Nephron progenitor cell (in vitro differentiated cells): ENCODE data around the gene TMEM192.
"Not testable (repeated sequence)": the region's sequence is repeated elsewhere in the genome, so short reads cannot be mapped to it uniquely, and the experiment has no call there.

Experiments used
- DNase-seq: peaks from one replicate; pipeline ENCODE4 v3.0.0; 2021
- H3K27ac Mint-ChIP-seq: 2 replicates; pipeline ENCODE4 v1.8.0; 2021; ENCODE audit warnings: mild to moderate bottlenecking, moderate library complexity, mixed read lengths
- H3K27me3 Mint-ChIP-seq: 2 replicates; pipeline ENCODE4 v1.8.0; 2021; ENCODE audit warnings: mild to moderate bottlenecking, low read depth, mixed read lengths; ENCODE audit not compliant: poor library complexity
- H3K36me3 Mint-ChIP-seq: 2 replicates; pipeline ENCODE4 v1.8.0; 2021; ENCODE audit warnings: low read depth, mixed read lengths
- H3K4me1 Mint-ChIP-seq: 2 replicates; pipeline ENCODE4 v1.8.0; 2021; ENCODE audit warnings: mixed read lengths
- H3K4me3 Mint-ChIP-seq: 2 replicates; pipeline ENCODE4 v1.8.0; 2021; ENCODE audit warnings: mild to moderate bottlenecking, moderate library complexity, mixed read lengths
- H3K9me3 Mint-ChIP-seq: 2 replicates; pipeline ENCODE4 v1.8.0; 2021; ENCODE audit warnings: mild to moderate bottlenecking, moderate library complexity, mixed read lengths
- TF ChIP-seq, protein P1 (sequence below): fragments of 200-600 bp; sonication (generic); IDR thresholded peaks from 2 replicates; pipeline ENCODE4 v1.5.0; 2021; ENCODE audit warnings: antibody characterized with exemption

TMEM192 gene

DNA sequence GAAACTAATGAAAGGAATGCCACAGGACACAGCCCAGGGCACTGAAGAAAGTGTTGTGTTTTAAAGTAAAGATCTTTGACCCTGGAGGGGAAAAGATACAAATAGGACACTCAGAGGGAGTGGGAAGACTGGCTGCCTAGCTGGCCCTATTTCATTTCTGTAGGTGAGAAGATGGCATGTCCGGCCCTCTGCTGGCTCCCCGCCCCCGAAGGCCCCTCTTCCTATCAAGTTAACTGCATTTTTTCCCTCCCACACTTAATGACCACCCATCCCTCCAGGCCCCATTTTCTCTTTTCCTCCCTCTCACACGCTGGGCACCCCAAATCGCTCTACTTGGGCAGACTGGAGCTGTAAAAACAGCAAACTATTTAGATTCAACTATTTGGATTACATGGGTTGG lies 64.5 kb downstream of the TMEM192 start:
- peak overlapping the region; percentile 87 for H3K27ac Mint-ChIP-seq
- TF ChIP-seq, protein P1, sequence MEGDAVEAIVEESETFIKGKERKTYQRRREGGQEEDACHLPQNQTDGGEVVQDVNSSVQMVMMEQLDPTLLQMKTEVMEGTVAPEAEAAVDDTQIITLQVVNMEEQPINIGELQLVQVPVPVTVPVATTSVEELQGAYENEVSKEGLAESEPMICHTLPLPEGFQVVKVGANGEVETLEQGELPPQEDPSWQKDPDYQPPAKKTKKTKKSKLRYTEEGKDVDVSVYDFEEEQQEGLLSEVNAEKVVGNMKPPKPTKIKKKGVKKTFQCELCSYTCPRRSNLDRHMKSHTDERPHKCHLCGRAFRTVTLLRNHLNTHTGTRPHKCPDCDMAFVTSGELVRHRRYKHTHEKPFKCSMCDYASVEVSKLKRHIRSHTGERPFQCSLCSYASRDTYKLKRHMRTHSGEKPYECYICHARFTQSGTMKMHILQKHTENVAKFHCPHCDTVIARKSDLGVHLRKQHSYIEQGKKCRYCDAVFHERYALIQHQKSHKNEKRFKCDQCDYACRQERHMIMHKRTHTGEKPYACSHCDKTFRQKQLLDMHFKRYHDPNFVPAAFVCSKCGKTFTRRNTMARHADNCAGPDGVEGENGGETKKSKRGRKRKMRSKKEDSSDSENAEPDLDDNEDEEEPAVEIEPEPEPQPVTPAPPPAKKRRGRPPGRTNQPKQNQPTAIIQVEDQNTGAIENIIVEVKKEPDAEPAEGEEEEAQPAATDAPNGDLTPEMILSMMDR: no peak
- H3K4me1 Mint-ChIP-seq: peaks cover 14% of the 10 kb centered on the region
- no peaks in the 10 kb centered on the region for H3K36me3 Mint-ChIP-seq
- H3K4me3 Mint-ChIP-seq: no peak overlapping the region
- H3K9me3 Mint-ChIP-seq: no peaks in the 10 kb centered on the region
- DNase-seq: peak; percentile 6
- H3K27me3 Mint-ChIP-seq: peaks cover 4% of the 10 kb centered on the region

DNA sequence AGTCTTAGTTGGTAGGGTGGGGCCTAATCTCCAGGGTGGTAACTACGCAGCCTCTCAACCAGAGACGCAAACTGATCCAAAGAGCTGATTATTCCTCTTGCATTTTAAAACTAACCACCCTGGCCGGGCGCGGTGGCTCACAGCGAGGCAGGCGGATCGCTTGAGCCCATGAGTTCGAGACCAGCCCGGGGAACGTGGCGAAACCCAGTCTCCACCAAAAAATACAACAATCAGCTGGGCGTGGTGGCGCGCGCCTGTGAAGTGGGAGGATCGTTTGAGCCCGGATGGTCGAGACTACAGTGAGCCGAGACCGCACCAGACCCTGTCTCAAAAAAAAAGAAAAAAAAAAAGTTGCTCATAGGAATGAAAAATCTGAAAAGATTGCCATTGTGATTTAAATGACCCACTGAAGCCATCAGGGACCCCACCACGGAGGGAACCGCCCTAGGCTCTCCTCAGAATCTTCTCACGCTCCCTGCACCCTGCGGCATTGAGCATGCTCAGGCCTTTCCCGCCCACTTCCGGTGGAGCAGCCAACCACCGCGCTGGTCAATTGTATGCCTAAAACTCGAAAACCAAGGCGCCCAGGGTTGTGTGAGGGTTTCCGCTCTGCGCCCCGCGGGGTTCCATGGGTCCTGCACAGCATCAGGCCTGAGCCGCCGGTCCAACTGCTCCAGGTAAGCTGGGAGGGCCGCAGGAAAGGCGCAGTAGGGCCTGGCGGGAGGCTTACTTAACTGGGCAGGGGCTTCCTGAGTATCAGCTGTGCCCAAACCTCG lies 81.0 kb downstream of the TMEM192 start, which contains the start of gene TRIM60:
Gene TRIM60, plus strand, starts transcription at position 564 of the 776 bp plus-strand sequence. CDS start 8,074 bp downstream, outside the sequence.
- TF ChIP-seq, protein P1: no peak
- no peak for DNase-seq
- H3K4me1 Mint-ChIP-seq: no peaks in the 10 kb centered on the region

DNA sequence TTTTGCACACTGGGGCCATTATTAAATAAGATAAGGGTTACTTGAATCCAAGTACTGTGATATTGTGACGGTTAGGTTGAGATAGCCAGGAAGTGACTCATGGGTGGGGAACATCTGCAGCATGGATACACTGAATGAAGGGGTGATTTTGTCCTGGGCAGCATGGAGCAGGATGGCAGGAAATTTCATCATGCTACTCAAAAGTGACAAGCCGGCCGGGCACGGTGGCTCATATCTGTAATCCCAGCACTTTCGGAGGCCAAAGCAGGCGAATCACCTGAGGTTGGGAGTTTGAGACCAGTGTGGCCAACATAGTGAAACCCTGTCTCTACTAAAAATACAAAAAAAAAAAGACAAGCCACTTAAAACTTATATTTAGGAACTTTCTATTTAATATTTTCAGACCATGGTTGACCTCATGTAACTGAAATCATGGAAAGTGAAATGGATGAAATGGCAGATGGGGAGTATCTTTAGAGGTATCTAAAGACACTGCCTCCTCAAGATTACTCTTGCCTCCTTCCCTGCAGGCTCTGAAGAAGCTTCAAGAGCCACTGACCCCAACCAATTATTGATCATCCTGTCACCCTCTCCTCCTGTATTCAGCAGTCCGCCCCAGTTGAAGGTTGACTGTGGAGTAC lies 84.8 kb downstream of the TMEM192 start:
- peaks cover 8% of the 10 kb centered on the region for H3K9me3 Mint-ChIP-seq
- DNase-seq: no peak

More for the DNA sequence above, 81.0 kb downstream of the TMEM192 start, which contains the start of gene TRIM60:
- H3K27ac Mint-ChIP-seq: no peak within 1 kb of the TSS
- no peak within 1 kb of the TSS for H3K4me3 Mint-ChIP-seq
- no peaks in the 10 kb centered on the region for H3K36me3 Mint-ChIP-seq
- no peaks in the 10 kb centered on the region for H3K27me3 Mint-ChIP-seq
- peaks cover 8% of the 10 kb centered on the region for H3K9me3 Mint-ChIP-seq

DNA sequence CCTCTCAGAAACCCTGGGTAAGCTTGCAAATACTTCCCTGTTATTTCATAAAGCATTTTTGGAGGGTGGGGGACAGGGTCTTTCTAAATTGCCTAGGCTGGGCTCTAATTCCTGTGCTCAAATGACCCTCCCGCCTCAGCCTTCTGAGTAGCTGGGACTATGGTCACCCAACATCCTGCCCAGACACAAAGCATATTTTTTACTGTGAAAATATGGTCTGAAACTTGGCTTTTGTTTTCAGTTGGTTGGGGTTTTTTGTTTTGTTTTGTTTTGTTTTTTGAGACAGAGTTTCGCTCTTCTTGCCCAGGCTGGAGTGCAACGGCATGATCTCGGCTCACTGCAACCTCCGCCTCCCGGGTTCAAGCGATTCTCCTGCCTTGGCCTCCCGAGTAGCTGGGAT lies 86.9 kb downstream of the TMEM192 start:
- not testable (repeated sequence) for H3K4me1 Mint-ChIP-seq, H3K27me3 Mint-ChIP-seq, H3K9me3 Mint-ChIP-seq, H3K27ac Mint-ChIP-seq, H3K4me3 Mint-ChIP-seq, DNase-seq, H3K36me3 Mint-ChIP-seq

More for the DNA sequence above, 84.8 kb downstream of the TMEM192 start:
- H3K4me3 Mint-ChIP-seq: no peak overlapping the region
- TF ChIP-seq, protein P1: no peak
- no peaks in the 10 kb centered on the region for H3K27me3 Mint-ChIP-seq
- no peaks in the 10 kb centered on the region for H3K4me1 Mint-ChIP-seq
- H3K36me3 Mint-ChIP-seq: no peaks in the 10 kb centered on the region
- H3K27ac Mint-ChIP-seq: peak overlapping the region; percentile 20
